NCI-H2171 treated with DMSO at 0.1 percent for 48 hours (cell line): Measurements from ENCODE around the gene MLN.

ENCODE experiments used
- DNase-seq: peaks from one replicate; lab custom pipeline; 2025; lab: John Stamatoyannopoulos, UW

The MLN gene

GRCh38 chr6:33788694-33789549 is 14.9 kb downstream of the MLN start, which contains the start of gene LEMD2:
LEMD2 (minus strand) TSS chr6:33789130; CDS start chr6:33789116, 14 bp downstream.
- DNase-seq, result peak; percentile 90

GRCh38 chr6:33787954-33788693 is 15.7 kb downstream of the MLN start:
- DNase-seq, result peak; percentile 46

GRCh38 chr6:33787346-33787953 is 16.4 kb downstream of the MLN start:
- no peak for DNase-seq

- no peak for DNase-seq
These were observed 17.1 kb downstream of the MLN start for GRCh38 chr6:33786736-33787135.

GRCh38 chr6:33785778-33786177 is 18.0 kb downstream of the MLN start:
- no peak for DNase-seq

GRCh38 chr6:33784787-33785186 is 19.0 kb downstream of the MLN start:
- DNase-seq, result no peak

GRCh38 chr6:33783781-33784520 is 19.9 kb downstream of the MLN start:
- DNase-seq, result no peak

GRCh38 chr6:33782561-33782960 is 21.2 kb downstream of the MLN start:
- DNase-seq, result no peak

- DNase-seq, result no peak
These were observed 22.4 kb downstream of the MLN start for GRCh38 chr6:33781131-33781975.

- DNase-seq, result no peak
These were observed 23.9 kb downstream of the MLN start for GRCh38 chr6:33779895-33780294.

GRCh38 chr6:33779290-33779689 is 24.5 kb downstream of the MLN start:
- no peak for DNase-seq

- DNase-seq, result no peak
These were observed 25.2 kb downstream of the MLN start for GRCh38 chr6:33778444-33779121.

- DNase-seq, result no peak
These were observed 26.1 kb downstream of the MLN start for GRCh38 chr6:33777398-33778388.

GRCh38 chr6:33776764-33777163 is 27.0 kb downstream of the MLN start:
- DNase-seq, result no peak

GRCh38 chr6:33776186-33776585 is 27.6 kb downstream of the MLN start:
- DNase-seq, result no peak

GRCh38 chr6:33774774-33775173 is 29.0 kb downstream of the MLN start:
- DNase-seq, result no peak

GRCh38 chr6:33772902-33773472 is 30.8 kb downstream of the MLN start:
- no peak for DNase-seq

- DNase-seq, result peak; percentile 83
These were observed 31.5 kb downstream of the MLN start for GRCh38 chr6:33772082-33772830.
